Hematopoietic multipotent progenitor cell treated with erythropoietin and hydrocortisone succinate and interleukin-3 and kit ligand, for 6 days (in vitro differentiated cells): Measurements from ENCODE around the gene SGK1.

Source experiments
- DNase-seq: peaks from one replicate; pipeline ENCODE4 v3.0.0-alpha.2; 2015

Gene SGK1

DNA sequence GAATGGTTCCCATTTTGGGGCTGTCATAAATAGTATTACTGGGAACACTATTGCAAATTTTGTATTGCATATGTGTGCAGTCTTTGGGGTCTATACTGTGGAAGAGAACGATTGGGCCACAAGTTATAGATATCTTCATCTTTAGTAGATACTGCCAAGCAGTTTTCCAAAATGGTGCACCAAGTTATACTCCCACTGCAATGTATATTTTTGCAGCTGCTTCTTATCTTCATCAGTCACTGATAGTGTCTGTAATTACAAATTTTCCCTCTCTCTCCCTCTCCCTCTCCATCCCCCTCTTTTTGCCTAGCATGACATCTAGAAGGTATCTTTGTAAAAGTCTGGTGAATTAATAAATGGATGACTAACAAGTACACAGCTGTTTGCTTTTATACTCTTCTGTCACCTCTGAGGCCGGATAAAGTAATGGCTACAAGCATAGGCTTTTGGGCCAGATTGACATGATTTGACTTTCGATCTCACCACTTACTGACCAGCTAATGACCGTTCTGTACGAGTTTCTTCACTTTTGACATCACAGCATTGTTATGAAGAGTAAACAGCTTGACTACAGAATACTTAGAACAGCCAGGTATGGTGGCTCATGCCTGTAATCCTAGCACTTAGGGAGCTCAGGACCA lies 152.2 kb downstream of the SGK1 start:
- no peak for DNase-seq

GRCh38 chr6:134164300-134164699 lies 153.6 kb downstream of the SGK1 start:
- no peak for DNase-seq

DNA sequence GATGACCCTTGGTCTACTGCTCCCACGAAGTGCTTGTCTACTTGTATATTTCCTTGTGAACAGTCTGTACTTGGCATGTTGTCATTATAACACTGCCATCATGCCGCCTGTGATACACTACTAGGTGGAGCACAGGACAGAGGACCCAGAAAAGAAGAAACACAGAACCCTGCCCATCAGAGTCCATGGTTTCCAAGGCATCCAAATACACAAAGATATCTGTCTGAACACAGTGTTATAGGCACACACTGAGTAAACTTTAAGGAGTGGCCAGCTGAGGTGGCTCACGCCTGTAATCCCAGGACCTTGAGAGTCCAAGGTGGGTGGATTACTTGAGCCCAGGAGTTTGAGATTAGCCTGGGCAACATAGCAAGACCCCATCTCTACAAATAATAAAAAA lies 155.0 kb downstream of the SGK1 start:
- DNase-seq = no peak

DNA sequence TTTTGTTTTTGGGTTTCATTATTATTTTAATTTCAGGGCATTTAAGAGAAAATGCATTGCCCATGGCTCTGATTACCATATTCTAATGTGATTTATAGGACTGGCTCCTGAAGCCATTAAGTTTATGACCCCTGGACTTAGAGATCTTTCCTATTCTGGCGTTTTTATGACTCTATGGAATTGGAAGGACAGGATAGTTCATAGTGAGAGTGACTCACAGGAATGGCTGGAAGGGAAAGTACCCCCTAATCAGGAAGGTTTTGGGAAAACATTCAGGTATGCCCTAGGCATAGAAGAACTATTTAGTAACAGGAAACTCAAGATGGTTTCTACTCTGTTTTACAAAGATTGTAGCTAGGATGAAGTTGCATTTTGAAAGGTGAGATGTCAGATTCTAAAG lies 156.9 kb downstream of the SGK1 start:
- no peak for DNase-seq

DNA sequence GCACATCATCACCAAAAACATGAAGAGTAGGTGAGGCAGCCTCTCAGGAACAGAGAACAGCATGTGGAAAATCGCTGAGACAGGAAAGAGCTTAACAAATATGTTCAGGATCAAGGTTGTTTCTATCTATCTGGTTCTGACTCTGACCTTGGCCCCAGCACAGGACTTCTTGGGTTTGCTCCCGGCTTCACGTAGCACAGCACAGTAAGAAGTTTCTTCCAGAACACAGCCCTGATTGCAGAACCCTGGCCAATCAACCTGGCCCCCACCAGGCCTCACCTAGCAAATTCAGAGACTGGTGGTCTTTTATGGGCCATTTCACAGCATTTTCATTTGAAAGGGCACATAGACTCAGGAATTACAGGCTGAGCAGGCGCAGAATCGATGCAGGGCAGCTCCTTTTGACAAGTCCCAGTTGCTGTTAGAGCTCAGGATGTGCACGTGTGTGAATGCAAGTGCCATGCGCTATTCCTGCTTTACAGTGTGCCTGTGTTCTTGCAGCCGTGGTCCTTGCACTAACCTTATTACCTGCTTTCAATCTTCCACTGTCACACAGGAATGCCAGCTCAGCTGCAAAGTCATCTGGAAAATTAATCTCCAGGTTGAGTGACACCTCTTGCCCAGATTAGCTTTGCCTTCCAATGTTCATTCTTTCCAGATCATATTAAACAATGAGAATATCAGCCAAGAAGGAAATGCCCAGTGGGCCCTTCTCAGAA lies 165.0 kb downstream of the SGK1 start:
- DNase-seq = no peak

DNA sequence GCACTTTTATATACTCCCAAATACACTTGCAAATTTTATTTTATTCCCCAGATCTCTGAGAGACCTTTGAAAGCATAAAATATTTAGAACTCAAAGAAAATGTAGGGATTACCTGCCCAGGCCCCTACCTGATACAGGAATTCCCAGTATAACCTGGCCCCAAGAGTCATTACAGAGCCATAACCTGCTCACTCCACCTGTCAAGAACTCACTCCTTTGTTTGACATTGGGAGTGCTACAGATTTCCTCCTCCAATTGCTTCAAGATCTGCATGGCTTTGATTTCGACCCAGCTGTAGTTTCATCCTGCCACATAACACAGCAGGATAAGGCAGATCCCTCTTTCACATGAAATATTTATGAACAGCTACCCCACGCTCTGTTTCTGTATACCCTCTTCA lies 169.3 kb downstream of the SGK1 start:
- no peak for DNase-seq

- peak; percentile 35 for DNase-seq
Measured at GRCh38 chr6:134147034-134147533, 170.8 kb downstream of the SGK1 start.

DNA sequence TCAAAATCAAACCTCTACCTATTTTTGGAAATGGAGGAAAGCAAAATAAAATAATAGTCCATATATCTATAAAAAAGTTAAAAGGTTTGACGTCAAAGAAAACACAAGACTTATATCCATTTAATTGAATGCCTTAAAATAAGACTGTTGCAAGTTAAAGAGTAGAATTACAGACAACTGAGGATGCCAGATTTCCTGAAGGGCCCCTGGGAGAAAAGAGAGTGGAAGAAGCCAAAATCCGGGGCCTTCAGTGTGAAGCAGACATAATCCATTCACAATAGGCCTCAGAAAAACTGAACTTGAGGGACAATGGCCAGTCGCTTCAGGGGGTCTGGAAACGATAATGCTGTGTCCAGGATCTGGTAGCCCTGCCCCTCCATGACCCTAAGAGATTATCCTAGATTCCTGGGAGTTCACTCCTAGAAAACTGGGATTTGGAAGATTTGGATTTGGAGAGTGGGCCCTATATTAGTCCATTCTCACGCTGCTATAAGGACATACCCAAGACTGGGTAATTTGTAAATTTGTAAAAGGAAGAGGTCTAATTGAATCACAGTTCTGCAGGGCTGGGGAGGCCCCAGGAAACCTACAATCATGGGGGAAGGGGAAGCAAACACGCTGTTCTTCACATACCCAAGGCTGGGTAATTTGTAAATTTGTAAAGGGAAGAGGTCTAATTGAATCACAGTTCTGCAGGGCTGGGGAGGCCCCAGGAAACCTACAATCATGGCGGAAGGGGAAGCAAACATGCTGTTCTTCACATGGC lies 171.5 kb downstream of the SGK1 start:
- no peak for DNase-seq

DNA sequence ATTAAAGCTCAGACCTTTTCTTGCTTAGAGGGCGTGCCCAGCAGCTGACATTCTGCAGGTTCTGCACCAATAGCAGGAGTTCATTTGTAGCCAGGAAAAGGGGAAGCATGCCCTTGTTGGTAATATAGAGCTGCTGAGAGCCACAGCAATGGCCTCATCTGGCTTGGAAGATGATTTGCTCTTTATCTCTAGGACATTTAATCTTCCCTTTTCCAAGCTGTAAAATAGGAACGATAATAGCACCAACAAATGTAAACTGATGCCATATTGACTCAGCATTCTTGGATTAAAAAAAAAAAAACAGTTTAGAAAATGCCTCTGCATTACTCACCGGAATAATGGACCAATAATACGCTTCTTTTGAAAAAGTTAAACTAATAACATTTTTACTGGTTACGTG lies 172.1 kb downstream of the SGK1 start:
- peak; percentile 23 for DNase-seq

DNA sequence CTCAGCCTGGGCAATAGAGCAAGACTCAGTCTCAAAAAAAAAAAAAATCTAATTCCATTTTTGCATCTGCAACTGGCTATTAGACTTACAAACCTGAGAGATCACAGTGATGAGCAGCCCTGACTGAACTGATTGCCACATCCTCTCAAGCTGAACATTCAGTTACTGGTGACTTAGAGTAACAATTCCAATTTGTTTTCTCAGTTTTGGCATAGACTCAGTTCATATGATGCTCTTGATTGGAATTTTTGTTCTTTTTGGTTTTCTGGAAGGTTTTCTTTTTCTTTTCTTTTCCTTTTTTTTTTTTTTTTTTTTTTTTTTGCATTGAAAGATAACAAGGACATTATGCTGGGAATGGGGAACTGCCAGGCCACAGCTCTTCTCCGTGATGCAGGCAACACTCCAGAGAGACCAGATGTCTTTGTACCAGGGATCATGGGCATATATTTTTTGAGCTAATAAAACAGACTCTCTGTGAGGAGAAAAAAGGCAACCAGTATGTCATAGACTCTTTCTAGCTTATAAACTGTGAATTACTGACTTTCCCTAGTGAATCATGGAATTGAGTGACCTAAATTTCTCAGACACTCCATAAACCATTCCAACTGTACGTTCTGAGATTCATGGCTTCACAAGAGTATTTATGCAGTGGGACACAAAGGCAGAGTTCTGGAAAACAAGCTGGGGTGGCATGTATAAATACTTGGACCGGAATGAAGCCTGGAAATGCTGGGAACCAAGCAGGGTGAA lies 179.5 kb downstream of the SGK1 start:
- DNase-seq = no peak

DNA sequence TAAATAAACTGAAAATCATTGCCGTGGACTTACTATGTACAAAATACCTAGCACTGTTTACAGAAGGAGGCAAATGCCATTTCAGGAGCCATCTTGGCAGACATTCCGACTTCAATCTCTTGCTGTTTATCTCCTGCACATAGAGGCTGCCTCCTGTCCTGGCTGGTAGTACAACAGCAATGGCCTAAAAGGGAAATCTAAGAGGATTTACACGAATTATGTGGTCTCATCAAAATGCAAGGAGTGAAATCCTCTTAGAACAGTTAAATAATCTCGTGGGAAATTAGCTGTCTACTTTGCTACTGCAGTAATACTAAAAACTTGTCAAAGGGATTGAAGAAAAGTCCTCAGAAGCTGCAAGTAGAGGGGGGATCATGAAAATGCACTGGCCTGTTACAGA lies 183.3 kb downstream of the SGK1 start:
- no peak for DNase-seq

DNA sequence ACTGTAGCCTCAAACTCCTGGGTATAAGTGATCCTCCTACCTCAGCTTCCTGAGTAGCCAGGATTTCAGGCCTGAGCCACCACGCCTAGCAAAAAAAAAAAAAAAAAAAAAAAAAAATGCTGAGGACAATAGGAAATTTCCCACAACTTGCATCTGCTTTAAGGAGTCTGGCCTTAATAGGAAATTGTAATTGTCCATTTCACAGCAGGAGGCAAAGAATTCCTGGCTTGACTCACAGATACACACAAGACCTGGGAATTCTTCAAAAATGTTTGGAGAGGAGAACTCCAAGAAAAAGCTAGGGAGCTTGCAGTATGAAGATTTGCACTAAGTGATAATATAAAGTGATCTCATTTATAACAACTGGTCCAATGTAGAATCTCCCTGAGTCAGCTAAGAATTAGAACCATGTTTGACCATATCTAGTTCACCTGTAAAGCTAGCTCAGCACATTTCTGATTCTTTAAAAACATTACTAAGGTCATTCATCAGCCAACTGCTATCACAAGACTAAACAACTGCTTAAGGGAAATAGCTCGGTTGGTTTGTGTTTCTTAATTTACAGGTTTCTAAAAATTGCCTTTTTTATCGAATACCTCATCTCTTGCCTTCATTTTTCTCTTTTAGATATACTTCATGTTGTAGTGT lies 185.3 kb downstream of the SGK1 start:
- DNase-seq = no peak

- DNase-seq = no peak
Measured at GRCh38 chr6:134131530-134132139, 186.3 kb downstream of the SGK1 start.

- DNase-seq = no peak
Measured at GRCh38 chr6:134128146-134128545, 189.8 kb downstream of the SGK1 start.

GRCh38 chr6:134123666-134124208 lies 194.2 kb downstream of the SGK1 start:
- peak; percentile 71 for DNase-seq

DNA sequence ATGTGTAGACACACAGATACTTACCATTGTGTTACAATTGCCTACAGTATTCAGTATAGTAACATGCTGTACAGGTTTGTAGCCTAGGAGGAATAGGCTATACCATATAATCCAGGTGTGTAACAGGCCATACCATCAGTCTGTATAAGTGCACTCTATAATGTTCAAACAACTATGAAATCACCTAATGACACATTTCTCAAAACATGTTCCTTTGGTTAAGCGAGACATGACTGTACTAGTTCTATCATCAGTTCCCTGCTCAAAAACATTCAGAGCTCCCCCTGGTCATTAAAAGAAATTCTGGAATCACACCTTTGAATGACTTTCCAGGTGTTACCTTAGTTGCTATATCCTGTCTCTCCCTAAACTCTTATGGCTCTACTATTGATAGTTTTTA lies 195.1 kb downstream of the SGK1 start:
- no peak for DNase-seq

GRCh38 chr6:134119486-134119885 lies 198.4 kb downstream of the SGK1 start:
- DNase-seq = no peak
